Muscle layer of colon (tissue), 2 donors: Measurements from ENCODE around the gene FAM153A.
"Not testable (repeated sequence)": the region's sequence is repeated elsewhere in the genome, so short reads cannot be mapped to it uniquely, and the experiment has no call there.

Experiments
- H3K27ac ChIP-seq: one replicate; pipeline ENCODE4 v1.7.0; 2013; ENCODE audit warnings: low read depth, mild to moderate bottlenecking, low read length, moderate library complexity
- H3K27me3 ChIP-seq, 2 donors: one replicate each; pipeline ENCODE4 v1.7.0; 2013; ENCODE audit warnings: low read length in 2 of 2, mild to moderate bottlenecking in 2 of 2; ENCODE audit not compliant: insufficient read depth in 2 of 2, control insufficient read depth in 1 of 2
- H3K36me3 ChIP-seq: one replicate; pipeline ENCODE4 v1.7.0; 2013; ENCODE audit warnings: mild to moderate bottlenecking, low read length; ENCODE audit not compliant: insufficient read depth
- H3K4me1 ChIP-seq: one replicate; pipeline ENCODE4 v1.7.0; 2013; ENCODE audit warnings: mild to moderate bottlenecking, low read length; ENCODE audit not compliant: insufficient read depth
- H3K4me3 ChIP-seq, 2 donors: one replicate each; pipeline ENCODE4 v1.7.0; 2013; ENCODE audit warnings: low read length in 2 of 2, low read depth in 1 of 2, mild to moderate bottlenecking in 1 of 2, moderate library complexity in 1 of 2
- H3K9ac ChIP-seq: one replicate; pipeline ENCODE4 v1.7.0; 2013; ENCODE audit warnings: low read length
- H3K9me3 ChIP-seq: one replicate; pipeline ENCODE4 v1.7.0; 2013; ENCODE audit warnings: mild to moderate bottlenecking, low read length
- donor health status: abdominal sarcoma.
- donor health status: Adenocarcinoma of cecum.

FAM153A gene

DNA sequence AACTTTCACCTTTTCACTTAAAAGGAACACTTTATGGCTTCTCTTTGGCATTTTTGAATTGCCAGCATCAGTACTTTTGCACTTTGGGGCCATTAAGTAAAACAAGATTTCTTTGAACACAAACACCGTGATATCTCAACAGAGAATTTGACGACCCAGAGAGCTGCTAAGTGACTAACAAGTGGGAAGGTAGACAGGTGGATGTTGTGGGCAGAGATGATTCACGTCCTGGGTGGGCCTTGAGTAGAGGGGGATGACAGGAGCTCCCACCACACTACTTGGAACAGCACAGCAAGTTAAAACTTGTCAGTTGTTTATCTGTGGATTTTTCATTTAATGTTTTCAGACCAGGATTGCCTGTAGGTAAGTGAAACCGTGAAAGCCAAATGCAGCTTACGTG, 18.7 kb upstream of the FAM153A start:
- not testable (repeated sequence) for H3K27me3 ChIP-seq, H3K9ac ChIP-seq

DNA sequence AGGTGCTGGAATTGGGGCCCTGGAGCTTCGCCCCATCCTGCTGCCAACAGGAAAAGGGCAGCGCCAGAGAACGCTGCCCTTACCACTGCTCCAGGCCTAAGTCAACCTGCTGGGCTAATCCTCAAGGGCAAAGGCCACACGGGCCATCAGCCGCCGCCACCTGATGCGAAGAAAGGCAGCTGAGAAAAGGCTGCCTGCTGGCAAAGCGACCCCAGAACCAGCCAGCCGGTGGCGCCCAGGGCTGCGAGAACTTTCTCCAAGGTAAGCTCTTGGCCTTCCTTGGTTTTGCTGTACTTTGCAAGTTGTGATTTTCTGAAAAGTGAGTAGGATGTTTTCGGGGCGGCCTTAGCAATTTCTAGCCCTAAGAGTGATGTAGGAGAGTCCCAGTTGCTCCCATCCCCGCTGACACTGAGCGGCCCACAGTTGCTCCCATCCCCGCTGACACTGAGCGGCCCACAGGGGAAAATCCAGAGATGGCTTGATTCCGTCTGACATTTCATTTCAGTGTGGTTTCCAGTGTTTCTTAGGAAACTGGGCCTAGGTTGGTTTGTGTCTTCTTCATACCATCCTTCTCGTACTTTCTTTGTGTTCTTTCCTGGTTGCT, 15.6 kb upstream of the FAM153A start:
- H3K9me3 ChIP-seq, H3K4me1 ChIP-seq, H3K36me3 ChIP-seq, H3K4me3 ChIP-seq, H3K27ac ChIP-seq, H3K27me3 ChIP-seq, H3K9ac ChIP-seq: not testable (repeated sequence)

More for the DNA sequence above, 18.7 kb upstream of the FAM153A start:
- not testable (repeated sequence) for H3K4me3 ChIP-seq, H3K4me1 ChIP-seq, H3K36me3 ChIP-seq, H3K27ac ChIP-seq, H3K9me3 ChIP-seq

DNA sequence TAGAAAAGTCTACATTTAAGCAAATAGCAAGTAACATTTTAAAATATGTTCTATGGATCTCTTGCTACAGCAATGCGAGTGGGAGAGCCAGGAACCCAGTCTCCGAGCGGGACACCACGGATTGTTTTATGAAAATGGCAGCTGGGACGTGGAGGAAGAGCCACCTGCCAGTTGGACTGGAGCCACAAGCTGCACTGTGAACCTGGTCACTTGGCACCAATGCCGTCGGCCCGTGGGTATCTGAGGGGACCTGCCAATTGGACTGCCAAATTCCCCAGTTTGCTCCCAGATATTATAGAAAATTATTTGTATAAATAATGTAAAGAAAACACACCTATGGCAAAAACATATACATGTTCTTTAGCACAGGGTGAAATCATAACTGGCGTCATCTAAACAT, 10.6 kb upstream of the FAM153A start:
- H3K27me3 ChIP-seq, H3K4me3 ChIP-seq, H3K9ac ChIP-seq: not testable (repeated sequence)

DNA sequence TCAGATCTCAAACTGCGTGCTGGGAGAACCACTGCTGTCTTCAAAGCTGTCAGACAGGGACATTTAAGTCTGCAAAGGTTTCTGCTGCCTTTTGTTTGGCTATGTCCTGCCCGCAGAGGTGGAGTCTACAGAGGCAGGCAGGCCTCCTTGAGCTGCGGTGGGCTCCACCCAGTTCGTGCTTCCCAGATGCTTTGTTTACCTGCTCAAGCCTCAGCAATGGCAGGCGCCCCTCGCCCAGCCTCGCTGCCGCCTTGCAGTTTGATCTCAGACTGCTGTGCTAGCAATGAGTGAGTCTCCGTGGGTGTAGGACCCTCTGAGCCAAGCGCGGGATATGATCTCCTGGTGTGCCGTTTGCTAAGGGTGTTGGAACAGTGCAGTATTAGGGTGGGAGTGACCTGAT, 8.9 kb upstream of the FAM153A start:
- H3K36me3 ChIP-seq, H3K9me3 ChIP-seq, H3K27me3 ChIP-seq, H3K4me3 ChIP-seq, H3K4me1 ChIP-seq, H3K9ac ChIP-seq, H3K27ac ChIP-seq: not testable (repeated sequence)

More for the DNA sequence above, 10.6 kb upstream of the FAM153A start:
- not testable (repeated sequence) for H3K4me1 ChIP-seq, H3K27ac ChIP-seq, H3K36me3 ChIP-seq, H3K9me3 ChIP-seq

DNA sequence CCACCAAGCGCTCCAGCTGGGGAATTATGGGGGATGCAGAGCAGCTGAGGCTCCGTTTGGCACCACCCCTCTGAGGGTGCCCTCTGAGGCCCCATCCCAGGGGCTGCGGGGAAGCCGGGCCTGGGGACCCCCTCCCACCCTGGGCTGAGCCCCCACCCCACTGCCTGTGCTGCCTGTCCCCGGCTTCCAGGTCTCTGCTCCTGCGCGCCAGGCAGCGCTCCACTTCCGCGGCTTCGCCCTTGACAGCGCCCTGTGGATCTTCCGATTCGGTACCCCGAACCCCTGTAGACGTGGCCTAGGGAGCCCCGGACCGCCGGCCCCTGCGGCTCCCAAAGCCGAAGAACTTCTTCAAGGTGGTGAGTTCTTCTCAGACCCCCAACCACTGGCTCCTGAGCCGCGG, 530 bp downstream of the FAM153A start:
- not testable (repeated sequence) for H3K9me3 ChIP-seq, H3K4me1 ChIP-seq, H3K27ac ChIP-seq

DNA sequence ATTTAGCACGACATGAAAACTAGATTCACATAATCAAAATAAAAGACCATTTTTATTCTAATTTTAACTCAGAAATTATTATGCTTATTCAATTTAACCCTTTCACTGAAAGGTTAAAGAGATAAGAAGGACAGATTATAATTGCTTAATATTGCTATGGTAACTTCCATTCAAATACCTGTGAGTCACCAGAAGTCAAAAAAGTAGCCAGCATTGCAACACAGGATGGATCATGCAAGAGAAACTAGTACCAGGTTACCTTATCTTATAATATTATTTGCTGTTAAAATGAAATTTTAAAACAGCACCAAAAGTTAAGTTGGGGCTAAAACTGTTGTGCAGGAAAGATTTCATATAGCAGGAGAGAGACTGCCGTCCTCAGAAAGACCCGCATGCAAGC, 11.5 kb downstream of the FAM153A start:
- H3K27ac ChIP-seq, H3K27me3 ChIP-seq, H3K9me3 ChIP-seq, H3K4me3 ChIP-seq, H3K9ac ChIP-seq, H3K4me1 ChIP-seq, H3K36me3 ChIP-seq: not testable (repeated sequence)

More for the DNA sequence above, 530 bp downstream of the FAM153A start:
- not testable (repeated sequence) for H3K4me3 ChIP-seq, H3K27me3 ChIP-seq, H3K9ac ChIP-seq, H3K36me3 ChIP-seq

DNA sequence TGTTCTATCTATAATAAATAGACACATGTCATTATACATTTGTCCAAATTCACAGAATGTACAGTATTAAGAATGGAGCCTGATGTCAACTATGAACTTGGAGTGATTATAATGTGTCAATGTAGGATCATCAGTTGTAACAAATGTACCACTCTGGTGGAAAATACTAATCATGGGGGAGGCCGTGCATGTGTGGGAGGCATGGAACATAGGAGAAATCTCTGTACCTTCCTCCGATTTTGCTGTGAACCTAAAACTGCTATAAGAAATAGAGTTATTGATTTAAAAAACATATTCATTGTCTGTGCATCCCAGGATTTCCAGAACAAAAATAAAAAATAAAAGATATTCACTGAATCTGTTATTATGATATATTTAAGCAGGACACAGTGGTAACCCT, 12.1 kb downstream of the FAM153A start:
- not testable (repeated sequence) for H3K9me3 ChIP-seq, H3K9ac ChIP-seq, H3K27me3 ChIP-seq, H3K4me3 ChIP-seq, H3K27ac ChIP-seq, H3K36me3 ChIP-seq, H3K4me1 ChIP-seq

DNA sequence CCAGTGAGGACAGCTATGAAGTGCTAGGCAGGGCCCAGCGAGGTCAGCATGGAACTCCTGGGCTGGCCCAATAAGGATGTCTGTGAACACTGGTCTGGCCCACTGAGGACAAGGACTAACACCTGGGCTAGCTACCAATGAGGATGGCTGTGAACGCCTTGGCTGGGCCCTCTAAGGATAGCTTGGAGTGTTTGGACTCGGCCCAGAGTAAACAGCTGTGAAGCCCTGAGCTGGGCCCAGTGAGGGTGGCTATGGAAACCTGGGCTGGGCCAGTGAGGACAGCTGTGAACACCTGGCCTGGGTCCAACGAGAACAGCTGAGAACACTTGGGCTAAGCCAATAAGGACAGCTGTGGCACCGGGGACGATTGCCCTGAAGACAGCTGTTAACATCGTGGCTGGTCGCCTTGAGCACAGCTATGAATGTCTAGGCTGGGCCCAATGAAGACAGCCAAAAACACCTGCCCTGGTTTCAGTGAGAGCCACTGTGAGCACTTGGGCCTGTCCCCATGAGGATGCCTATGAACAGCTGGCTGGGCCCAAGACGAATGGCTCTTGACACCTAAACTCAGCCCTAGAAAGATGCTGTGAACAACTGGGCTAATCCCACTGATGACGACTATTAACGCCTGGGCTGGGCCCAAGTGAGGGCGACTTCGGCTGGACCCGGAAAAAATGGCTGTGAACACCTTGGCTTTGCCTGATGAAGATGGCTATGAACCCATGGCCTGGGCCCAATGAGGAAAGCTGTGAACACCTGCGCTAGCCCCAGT, 18.8 kb downstream of the FAM153A start:
- H3K27me3 ChIP-seq, H3K9me3 ChIP-seq, H3K9ac ChIP-seq, H3K27ac ChIP-seq, H3K36me3 ChIP-seq, H3K4me3 ChIP-seq, H3K4me1 ChIP-seq: not testable (repeated sequence)

DNA sequence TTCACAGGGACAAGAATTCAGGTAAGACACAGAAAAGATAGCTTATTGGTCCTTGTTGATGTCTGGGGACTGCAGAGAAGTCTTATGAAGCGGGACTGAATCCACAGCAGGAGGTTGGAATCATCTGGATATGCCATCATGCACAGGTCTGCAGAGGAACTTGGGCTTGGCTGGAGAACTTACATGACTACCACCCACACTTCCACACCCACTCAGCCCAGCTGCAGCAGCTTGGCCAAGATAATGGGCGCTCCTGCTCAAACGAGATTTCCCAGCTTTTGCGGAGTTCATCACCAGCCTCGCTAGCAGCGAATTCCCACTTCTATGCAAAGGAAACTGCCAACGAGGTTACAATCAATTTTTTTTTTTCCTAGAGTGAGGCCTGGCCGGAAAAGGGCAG, 21.7 kb downstream of the FAM153A start:
- not testable (repeated sequence) for H3K36me3 ChIP-seq, H3K4me3 ChIP-seq, H3K27me3 ChIP-seq, H3K9ac ChIP-seq, H3K9me3 ChIP-seq, H3K27ac ChIP-seq, H3K4me1 ChIP-seq

DNA sequence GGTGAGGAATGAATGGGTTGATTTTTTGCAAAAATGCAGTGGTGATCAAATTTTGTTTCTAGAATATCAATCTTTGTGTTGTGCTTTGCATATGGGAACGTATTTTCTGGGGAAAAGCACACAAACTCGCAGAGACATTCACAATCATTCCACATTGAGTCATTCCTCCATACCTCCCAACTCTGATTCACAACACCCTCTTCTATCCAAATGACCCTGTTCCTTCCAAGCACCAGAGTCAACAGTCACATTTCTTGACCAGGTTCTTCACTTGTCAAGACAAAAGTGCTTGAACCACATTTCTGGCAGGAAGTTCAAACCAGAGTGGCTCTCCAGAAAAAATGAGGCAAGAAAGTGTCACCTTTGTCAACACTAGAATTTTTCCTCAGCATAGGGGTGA, 35.3 kb downstream of the FAM153A start:
- H3K9ac ChIP-seq, H3K4me1 ChIP-seq, H3K36me3 ChIP-seq, H3K27me3 ChIP-seq, H3K9me3 ChIP-seq, H3K4me3 ChIP-seq, H3K27ac ChIP-seq: not testable (repeated sequence)

DNA sequence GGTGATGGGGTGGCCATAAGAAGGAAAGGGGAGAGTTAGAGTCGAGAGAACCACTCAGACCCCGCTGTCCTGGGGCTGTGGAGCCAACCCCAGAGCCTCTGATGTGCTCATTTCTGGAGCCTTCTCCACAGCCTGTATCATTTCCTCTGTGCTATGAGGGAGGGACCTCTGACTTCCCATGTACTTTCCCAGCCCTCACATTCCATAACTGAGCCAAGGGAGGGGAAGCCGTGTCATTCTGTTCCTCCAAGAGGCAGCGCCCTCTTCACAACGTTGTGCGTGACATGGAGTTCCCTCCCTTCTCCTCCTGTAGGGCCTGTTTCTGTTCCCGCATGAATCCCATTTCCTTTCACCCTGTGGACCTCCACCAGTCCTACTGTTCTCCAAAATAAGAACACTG, 57.8 kb downstream of the FAM153A start:
- H3K36me3 ChIP-seq, H3K27me3 ChIP-seq, H3K27ac ChIP-seq, H3K9ac ChIP-seq, H3K9me3 ChIP-seq, H3K4me1 ChIP-seq, H3K4me3 ChIP-seq: not testable (repeated sequence)

DNA sequence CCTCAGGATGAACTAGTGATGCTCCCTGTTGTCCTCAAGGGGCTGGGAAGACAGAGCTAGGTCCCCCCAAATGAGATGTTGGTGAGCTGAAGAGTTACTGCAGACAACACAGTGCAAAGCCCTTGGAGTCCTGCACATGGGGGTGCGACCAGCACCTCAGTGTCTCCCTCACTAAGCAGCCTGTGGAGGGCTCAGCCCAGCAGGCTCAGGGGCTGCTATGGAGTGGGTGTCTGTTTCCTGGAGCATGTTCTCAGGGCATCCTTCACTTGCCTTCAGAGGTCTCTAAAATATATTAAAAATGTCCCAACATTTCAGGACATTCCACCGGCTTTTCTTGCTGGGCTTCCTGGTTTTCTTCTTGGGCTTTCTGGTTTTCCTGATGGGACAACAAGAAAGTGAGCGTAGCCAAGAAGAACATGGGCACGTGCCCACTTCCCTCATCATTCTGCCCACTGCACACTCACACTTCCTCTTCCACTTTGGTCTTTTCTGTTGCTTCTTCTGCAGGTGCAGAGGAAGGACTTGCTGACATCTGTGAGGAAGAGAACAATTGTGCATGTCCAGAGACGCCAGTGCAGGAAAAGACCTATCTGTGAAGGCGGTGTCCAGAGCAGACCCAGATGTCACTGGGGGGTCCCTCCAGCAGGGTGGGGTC, 58.7 kb downstream of the FAM153A start:
- H3K4me1 ChIP-seq, H3K27ac ChIP-seq, H3K36me3 ChIP-seq, H3K9ac ChIP-seq, H3K4me3 ChIP-seq, H3K27me3 ChIP-seq, H3K9me3 ChIP-seq: not testable (repeated sequence)
